PC-9 (cell line): ENCODE results near the gene ERC2. TPM values are rescaled to one million over a fixed set of nuclear protein-coding genes. Genes with fewer than 3 reads are reported as not detected.
A peak's percentile ranks its signal among the peaks of the same experiment; 100 is the strongest.

Source experiments
- BruUV-seq: library from RNA; stranded (reverse); fragments of 400-500 nt; replicated peaks from 2 replicates; lab custom pipeline; 2021; lab: Mats Ljungman, UMichigan
- CTCF ChIA-PET: fragments of 300-600 bp; sonication (Branson Sonifier 250); formaldehyde crosslinking; loops from one replicate; lab custom pipeline; 2022; ENCODE audit warnings: antibody characterized with exemption; lab: Charles Lee
- POLR2A ChIA-PET: fragments of 300-600 bp; sonication (Branson Sonifier 250); formaldehyde crosslinking; loops from one replicate; lab custom pipeline; 2022; ENCODE audit warnings: antibody characterized with exemption; ENCODE audit not compliant: unreplicated experiment; lab: Charles Lee
- DNase-seq, 2 experiments: peaks; one replicate each; pipeline versions ENCODE4 v3.0.0 to v3.0.0-alpha.2; 2015 to 2022; ENCODE audit warnings: mixed read lengths in 1 of 2
- H2AFZ ChIP-seq: fragments of 200-600 bp; sonication (generic); 2 replicates; pipeline ENCODE4 v1.8.1; 2017; ENCODE audit warnings: antibody characterized with exemption
- H3F3A ChIP-seq: fragments of 200-600 bp; sonication (generic); 2 replicates; pipeline ENCODE4 v1.8.1; 2017; ENCODE audit warnings: antibody characterized with exemption, mild to moderate bottlenecking, low read depth; ENCODE audit not compliant: insufficient read depth
- H3K27ac ChIP-seq: fragments of 200-600 bp; sonication (generic); 2 replicates; pipeline ENCODE4 v1.6.1; 2016; ENCODE audit warnings: mixed run types
- H3K27me3 ChIP-seq: fragments of 200-600 bp; sonication (generic); 2 replicates; pipeline ENCODE4 v1.6.1; 2016; ENCODE audit warnings: low read depth, mixed run types; ENCODE audit not compliant: insufficient read depth
- H3K36me3 ChIP-seq: fragments of 200-600 bp; sonication (generic); 2 replicates; pipeline ENCODE4 v1.6.1; 2016; ENCODE audit warnings: low read depth, mixed run types
- H3K4me1 ChIP-seq: fragments of 200-600 bp; sonication (generic); replicated peaks from 2 replicates; pipeline ENCODE4 v1.6.1; 2016; ENCODE audit warnings: mixed run types; ENCODE audit not compliant: insufficient read depth
- H3K4me2 ChIP-seq: fragments of 200-600 bp; sonication (generic); 2 replicates; pipeline ENCODE4 v1.6.1; 2017; ENCODE audit warnings: mixed run types
- H3K4me3 ChIP-seq: fragments of 200-600 bp; sonication (generic); 2 replicates; pipeline ENCODE4 v1.6.1; 2016; ENCODE audit warnings: mixed run types
- H3K79me2 ChIP-seq: fragments of 200-600 bp; sonication (generic); 2 replicates; pipeline ENCODE4 v1.6.1; 2017; ENCODE audit warnings: low read depth, mixed run types
- H3K9me2 ChIP-seq: fragments of 200-600 bp; sonication (generic); 2 replicates; pipeline ENCODE4 v1.8.1; 2017; ENCODE audit warnings: mild to moderate bottlenecking; ENCODE audit not compliant: insufficient read depth
- H3K9me3 ChIP-seq: fragments of 200-600 bp; sonication (generic); 2 replicates; pipeline ENCODE4 v1.8.1; 2016; ENCODE audit warnings: low read depth; ENCODE audit not compliant: insufficient read depth
- H4K20me1 ChIP-seq: fragments of 200-600 bp; sonication (generic); 2 replicates; pipeline ENCODE4 v1.8.1; 2017; ENCODE audit not compliant: insufficient read depth
- EZH2 ChIP-seq: fragments of 200-600 bp; sonication (generic); IDR thresholded peaks from 2 replicates; pipeline ENCODE4 v1.8.0; 2017; ENCODE audit warnings: antibody characterized with exemption, low read depth
- intact Hi-C: fragments of 100-400 bp; cut with micrococcal nuclease; formaldehyde crosslinking; loops from one replicate; pipeline ENCODE4 v1.10.0; 2022; ENCODE audit not compliant: unreplicated experiment
- total RNA-seq: library from RNA; stranded (reverse); gene quantifications from 2 replicates; pipeline ENCODE4 v1.2.3, GENCODE V29; 2021
- TF ChIP-seq, protein P1 (sequence below): fragments of 200-600 bp; sonication (generic); conservative IDR thresholded peaks from 2 replicates; pipeline ENCODE4 v1.6.1; 2017; ENCODE audit warnings: mixed run types, antibody characterized with exemption, mild to moderate bottlenecking, moderate library complexity

ERC2 gene
- total RNA-seq, 1 experiment from 2014 or later = 1.4 TPM

DNA sequence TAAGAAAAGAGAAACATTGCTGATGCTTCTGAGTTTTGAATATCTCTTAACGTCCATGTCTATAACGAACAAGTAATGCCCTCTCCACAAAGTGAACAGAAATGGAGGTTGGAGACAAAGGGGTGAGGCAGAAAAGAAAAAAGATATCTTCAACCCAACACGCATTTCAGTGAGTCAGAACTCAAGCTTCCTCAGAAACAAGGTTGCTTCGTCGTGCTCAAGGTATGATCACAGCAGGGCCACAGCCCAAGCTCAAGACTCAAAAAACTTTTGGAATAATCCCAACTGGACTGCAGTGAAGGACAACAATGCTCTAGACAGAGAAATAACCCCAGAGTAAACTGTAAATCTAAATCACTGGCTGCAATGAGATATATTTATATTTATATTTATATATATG is 1000.0 kb downstream of the ERC2 start:
- H3K9me3 ChIP-seq = no peaks in the 10 kb centered on the region
- no peaks in the 10 kb centered on the region for H3K27me3 ChIP-seq
- intact Hi-C loops = loop anchor here (5.0 kb wide), 1 partner anchor 106 kb away; no protein-coding TSS in a partner anchor
- no peak overlapping the region for H2AFZ ChIP-seq
- H3K9me2 ChIP-seq = no peaks in the 10 kb centered on the region
- H3K4me2 ChIP-seq = no peak overlapping the region
- ChIA-PET POLR2A (interaction anchor here (0.7 kb wide), 1 partner anchor 16 kb away, joined by 3 read pairs; no protein-coding TSS in a partner anchor), CTCF (no interaction called here)
- H3K4me3 ChIP-seq = no peak overlapping the region
- H4K20me1 ChIP-seq = no peaks in the 10 kb centered on the region
- H3K36me3 ChIP-seq = no peaks in the 10 kb centered on the region
- H3K4me1 ChIP-seq = no peaks in the 10 kb centered on the region
- no peak overlapping the region for H3K27ac ChIP-seq
- BruUV-seq = TSS peak; percentile 4
- H3F3A ChIP-seq = no peaks in the 10 kb centered on the region
- H3K79me2 ChIP-seq = no peaks in the 10 kb centered on the region
- no peak for DNase-seq
- TF ChIP-seq, protein P1, sequence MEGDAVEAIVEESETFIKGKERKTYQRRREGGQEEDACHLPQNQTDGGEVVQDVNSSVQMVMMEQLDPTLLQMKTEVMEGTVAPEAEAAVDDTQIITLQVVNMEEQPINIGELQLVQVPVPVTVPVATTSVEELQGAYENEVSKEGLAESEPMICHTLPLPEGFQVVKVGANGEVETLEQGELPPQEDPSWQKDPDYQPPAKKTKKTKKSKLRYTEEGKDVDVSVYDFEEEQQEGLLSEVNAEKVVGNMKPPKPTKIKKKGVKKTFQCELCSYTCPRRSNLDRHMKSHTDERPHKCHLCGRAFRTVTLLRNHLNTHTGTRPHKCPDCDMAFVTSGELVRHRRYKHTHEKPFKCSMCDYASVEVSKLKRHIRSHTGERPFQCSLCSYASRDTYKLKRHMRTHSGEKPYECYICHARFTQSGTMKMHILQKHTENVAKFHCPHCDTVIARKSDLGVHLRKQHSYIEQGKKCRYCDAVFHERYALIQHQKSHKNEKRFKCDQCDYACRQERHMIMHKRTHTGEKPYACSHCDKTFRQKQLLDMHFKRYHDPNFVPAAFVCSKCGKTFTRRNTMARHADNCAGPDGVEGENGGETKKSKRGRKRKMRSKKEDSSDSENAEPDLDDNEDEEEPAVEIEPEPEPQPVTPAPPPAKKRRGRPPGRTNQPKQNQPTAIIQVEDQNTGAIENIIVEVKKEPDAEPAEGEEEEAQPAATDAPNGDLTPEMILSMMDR = no peak
- no peak for TF ChIP-seq EZH2

DNA sequence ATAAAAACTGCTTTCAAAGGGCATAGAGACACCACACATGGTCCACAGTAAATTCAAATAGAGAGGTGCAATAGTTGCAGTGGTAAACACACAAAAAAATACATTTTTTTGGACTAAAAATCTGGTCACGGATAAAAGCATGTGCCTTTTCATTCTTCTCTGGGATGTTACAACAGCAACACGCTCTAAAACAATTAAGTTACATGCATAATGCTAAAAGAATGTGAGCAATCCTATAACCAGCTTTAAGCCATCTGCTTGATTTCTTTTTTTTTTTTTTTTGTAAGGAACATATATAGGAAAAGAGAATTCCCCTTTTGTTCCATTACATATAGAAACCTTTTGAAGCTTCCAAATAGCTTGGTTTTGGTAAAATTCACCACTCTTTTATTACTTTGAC is 1001.2 kb downstream of the ERC2 start:
- H2AFZ ChIP-seq = no peak overlapping the region
- H3K9me3 ChIP-seq = no peaks in the 10 kb centered on the region
- ChIA-PET POLR2A (no interaction called here), CTCF (interaction anchor here (0.6 kb wide), 1 partner anchor 587 kb away, joined by 6 read pairs; no protein-coding TSS in a partner anchor)
- BruUV-seq = no TSS peak
- DNase-seq = peak in 1 of 2 experiments; percentile 43
- H3K79me2 ChIP-seq = no peaks in the 10 kb centered on the region
- intact Hi-C loops = loop anchor here (5.0 kb wide), 1 partner anchor 105 kb away; no protein-coding TSS in a partner anchor
- no peaks in the 10 kb centered on the region for H3K36me3 ChIP-seq
- H3K4me1 ChIP-seq = no peaks in the 10 kb centered on the region
- H3K4me3 ChIP-seq = no peak overlapping the region
- H3F3A ChIP-seq = no peaks in the 10 kb centered on the region
- H4K20me1 ChIP-seq = no peaks in the 10 kb centered on the region
- no peaks in the 10 kb centered on the region for H3K27me3 ChIP-seq
- H3K9me2 ChIP-seq = no peaks in the 10 kb centered on the region
- TF ChIP-seq EZH2 = no peak
- TF ChIP-seq, protein P1 = no peak
- H3K27ac ChIP-seq = no peak overlapping the region
- H3K4me2 ChIP-seq = no peak overlapping the region

DNA sequence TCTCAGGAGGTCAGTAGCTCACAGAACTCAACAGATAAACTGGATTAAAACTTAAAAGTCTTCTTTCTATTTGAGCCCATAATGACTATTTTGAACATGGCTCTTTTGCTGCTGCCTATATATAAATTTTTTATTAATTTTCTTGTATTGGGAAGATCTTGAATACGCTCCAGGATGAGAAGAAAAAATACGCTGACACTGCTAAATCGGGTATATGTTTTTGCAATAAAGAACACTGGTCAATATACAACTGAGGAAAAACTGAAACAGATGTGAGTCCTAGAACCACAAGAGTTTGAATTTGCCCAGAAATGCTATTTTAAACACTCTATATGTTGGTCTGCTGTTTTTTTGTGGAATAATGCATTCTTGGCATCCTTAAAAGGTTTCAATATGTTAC is 1001.7 kb downstream of the ERC2 start:
- ChIA-PET POLR2A (interaction anchor here (0.6 kb wide), 1 partner anchor 136 kb away, joined by 6 read pairs; no protein-coding TSS in a partner anchor), CTCF (interaction anchor here (0.6 kb wide), 1 partner anchor 587 kb away, joined by 6 read pairs; no protein-coding TSS in a partner anchor)
- no peak overlapping the region for H3K4me2 ChIP-seq
- H3K79me2 ChIP-seq = no peaks in the 10 kb centered on the region
- no peak for DNase-seq
- no peak overlapping the region for H2AFZ ChIP-seq
- H3K36me3 ChIP-seq = no peaks in the 10 kb centered on the region
- H3K4me3 ChIP-seq = no peak overlapping the region
- H3K4me1 ChIP-seq = no peaks in the 10 kb centered on the region
- H3K27ac ChIP-seq = no peak overlapping the region
- no peaks in the 10 kb centered on the region for H3K27me3 ChIP-seq
- no peak for TF ChIP-seq EZH2
- TF ChIP-seq, protein P1 = no peak
- no peaks in the 10 kb centered on the region for H3F3A ChIP-seq
- intact Hi-C loops = loop anchor here (5.0 kb wide), 1 partner anchor 104 kb away; no protein-coding TSS in a partner anchor
- no peaks in the 10 kb centered on the region for H3K9me2 ChIP-seq
- H3K9me3 ChIP-seq = no peaks in the 10 kb centered on the region
- BruUV-seq = no TSS peak
- H4K20me1 ChIP-seq = no peaks in the 10 kb centered on the region
